ENCODE data around the gene UBASH3A. TPM values are rescaled to one million over a fixed set of nuclear protein-coding genes. Genes with fewer than 3 reads are reported as not detected.

UBASH3A gene
- total RNA-seq, 6 experiments from 2014 or later, result 0.12 to 0.50 (median 0.15) TPM

- intact Hi-C loops (cut with DNase I), result no loop called here
- Histone ChIP-seq H3K36me3 (no peaks in the 10 kb centered on the region), H3K27ac (no peak overlapping the region), H3K4me3 (no peak overlapping the region), H3K9me3 (no peaks in the 10 kb centered on the region), H3K4me1 (peaks cover 0 to 15% (median 0%) of the 10 kb centered on the region in 4 donors), H3K27me3 (no peaks in the 10 kb centered on the region)
- ATAC-seq (no peak), DNase-seq (no peak)
- TF ChIP-seq POLR2A (IDR thresholded peaks at IDR 0.05), result no peak
- TF ChIP-seq, protein P1, sequence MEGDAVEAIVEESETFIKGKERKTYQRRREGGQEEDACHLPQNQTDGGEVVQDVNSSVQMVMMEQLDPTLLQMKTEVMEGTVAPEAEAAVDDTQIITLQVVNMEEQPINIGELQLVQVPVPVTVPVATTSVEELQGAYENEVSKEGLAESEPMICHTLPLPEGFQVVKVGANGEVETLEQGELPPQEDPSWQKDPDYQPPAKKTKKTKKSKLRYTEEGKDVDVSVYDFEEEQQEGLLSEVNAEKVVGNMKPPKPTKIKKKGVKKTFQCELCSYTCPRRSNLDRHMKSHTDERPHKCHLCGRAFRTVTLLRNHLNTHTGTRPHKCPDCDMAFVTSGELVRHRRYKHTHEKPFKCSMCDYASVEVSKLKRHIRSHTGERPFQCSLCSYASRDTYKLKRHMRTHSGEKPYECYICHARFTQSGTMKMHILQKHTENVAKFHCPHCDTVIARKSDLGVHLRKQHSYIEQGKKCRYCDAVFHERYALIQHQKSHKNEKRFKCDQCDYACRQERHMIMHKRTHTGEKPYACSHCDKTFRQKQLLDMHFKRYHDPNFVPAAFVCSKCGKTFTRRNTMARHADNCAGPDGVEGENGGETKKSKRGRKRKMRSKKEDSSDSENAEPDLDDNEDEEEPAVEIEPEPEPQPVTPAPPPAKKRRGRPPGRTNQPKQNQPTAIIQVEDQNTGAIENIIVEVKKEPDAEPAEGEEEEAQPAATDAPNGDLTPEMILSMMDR (IDR thresholded peaks at IDR 0.05), result no peak
- WGBS (ENCODE audit: insufficient coverage, low coverage, low lambda C conversion rate, missing lambda C conversion rate), result 77% methylated on average over 5 of the region's 9 CpGs
Measured at GRCh38 chr21:42473498-42474042, 69.9 kb downstream of the UBASH3A start.

DNA sequence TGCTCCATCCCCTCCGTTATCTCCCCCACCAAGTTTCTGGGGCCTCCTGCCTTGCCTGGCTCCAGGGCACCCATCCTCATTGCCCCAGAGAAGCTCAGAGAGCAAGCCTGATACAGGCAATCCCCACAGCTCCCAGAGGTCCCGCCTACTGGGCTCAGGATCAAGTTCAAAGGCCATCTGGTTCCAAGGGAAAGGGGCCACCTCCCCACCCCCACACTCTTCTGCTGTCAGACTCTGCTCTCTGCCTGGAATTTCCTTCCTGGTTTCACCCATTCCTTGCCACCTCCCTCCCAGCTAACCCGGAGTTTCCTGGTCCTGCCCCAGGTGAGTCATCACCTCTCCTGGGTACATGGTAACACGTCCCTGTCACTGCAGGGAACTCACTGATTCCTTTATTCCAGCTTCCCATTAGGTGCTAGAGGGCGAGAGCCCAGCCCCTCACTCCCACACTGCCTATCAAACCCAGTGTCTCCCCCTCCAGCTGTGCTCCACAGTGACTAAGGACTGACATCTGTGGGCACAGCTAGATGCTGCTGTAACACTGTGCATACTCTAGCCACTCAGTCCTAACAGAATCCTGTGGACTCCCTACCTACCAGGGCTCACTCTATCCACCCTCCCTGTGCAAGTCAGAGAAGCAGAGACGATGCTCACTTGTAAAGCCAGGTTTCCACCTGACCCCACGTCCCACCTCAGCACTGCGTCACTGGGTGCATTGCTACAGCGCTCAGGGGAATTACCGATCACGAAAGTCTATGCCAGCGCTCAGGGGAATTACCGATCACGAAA is 70.5 kb downstream of the UBASH3A start:
- TF ChIP-seq, protein P1 (IDR thresholded peaks at IDR 0.05), result no peak
- no peak for TF ChIP-seq POLR2A (IDR thresholded peaks at IDR 0.05)
- DNase-seq, result peak in 2 of 3 donors; percentile 74 to 84
- intact Hi-C loops (cut with DNase I), result no loop called here
- Histone ChIP-seq H3K4me1 (peaks cover 0 to 11% (median 0%) of the 10 kb centered on the region in 4 donors), H3K27me3 (no peaks in the 10 kb centered on the region), H3K4me3 (no peak overlapping the region), H3K27ac (no peak overlapping the region), H3K9me3 (no peaks in the 10 kb centered on the region), H3K36me3 (no peaks in the 10 kb centered on the region)
- peak; percentile 69 to 91 (median 79) for ATAC-seq
- 42% methylated on average over 7 of the region's 14 CpGs for WGBS (ENCODE audit: insufficient coverage, low coverage, low lambda C conversion rate, missing lambda C conversion rate)

DNA sequence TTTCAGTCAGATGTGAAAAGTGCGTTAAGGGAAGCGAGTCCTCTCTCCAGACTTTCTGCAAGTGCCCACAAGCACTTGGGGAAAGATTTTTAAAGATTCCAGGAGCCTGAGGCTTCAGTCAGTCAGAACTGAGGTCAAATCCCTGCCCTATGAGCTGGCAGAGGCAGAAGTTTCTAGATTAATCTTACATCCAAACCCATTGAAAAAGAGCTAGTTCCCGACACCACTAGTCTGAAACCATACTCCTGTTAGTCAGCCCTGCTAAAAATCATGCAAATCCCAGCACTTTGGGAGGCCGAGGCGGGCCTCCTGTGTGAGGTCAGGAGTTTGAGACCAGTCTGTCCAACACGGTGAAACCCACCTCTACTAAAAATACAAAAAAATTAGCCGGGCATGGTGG is 71.3 kb downstream of the UBASH3A start:
- Histone ChIP-seq H3K27ac (no peak overlapping the region), H3K27me3 (no peaks in the 10 kb centered on the region), H3K36me3 (no peaks in the 10 kb centered on the region), H3K9me3 (no peaks in the 10 kb centered on the region), H3K4me3 (no peak overlapping the region), H3K4me1 (peaks cover 0 to 5% (median 0%) of the 10 kb centered on the region in 4 donors)
- ATAC-seq, result no peak
- intact Hi-C loops (cut with DNase I), result no loop called here
- WGBS (ENCODE audit: insufficient coverage, low coverage, low lambda C conversion rate, missing lambda C conversion rate), result 84% methylated on average over 5 of the region's 7 CpGs
- TF ChIP-seq, protein P1 (IDR thresholded peaks at IDR 0.05), result no peak
- TF ChIP-seq POLR2A (IDR thresholded peaks at IDR 0.05), result no peak
- no peak for DNase-seq

GRCh38 chr21:42475526-42476387 is 72.1 kb downstream of the UBASH3A start:
- Histone ChIP-seq H3K4me1 (peaks cover 0 to 5% (median 0%) of the 10 kb centered on the region in 4 donors), H3K27ac (no peak overlapping the region), H3K27me3 (no peaks in the 10 kb centered on the region), H3K36me3 (no peaks in the 10 kb centered on the region), H3K9me3 (no peaks in the 10 kb centered on the region), H3K4me3 (no peak overlapping the region)
- 40% methylated on average over 3 of the region's 18 CpGs for WGBS (ENCODE audit: insufficient coverage, low coverage, low lambda C conversion rate, missing lambda C conversion rate)
- TF ChIP-seq, protein P1 (IDR thresholded peaks at IDR 0.05), result no peak
- no peak for TF ChIP-seq POLR2A (IDR thresholded peaks at IDR 0.05)
- no peak for DNase-seq
- intact Hi-C loops (cut with DNase I), result no loop called here
- ATAC-seq, result no peak
